Stomach (tissue), 4 donors: ENCODE data around the gene TAP2.
A peak's percentile ranks its signal among the peaks of the same experiment; 100 is the strongest.

ENCODE experiments used
- CTCF ChIP-seq, 7 experiments: fragments of 450-650 bp in 4 of 7; fragments of 200-600 bp in 3 of 7; sonication (generic) in 3 of 7; IDR thresholded peaks; one replicate each; pipeline ENCODE4 v1.5.1; 2016 to 2019; ENCODE audit warnings: antibody characterized with exemption in 7 of 7, control low read depth in 2 of 7, mild to moderate bottlenecking in 1 of 7
- EP300 ChIP-seq: sonication (generic); formaldehyde crosslinking; IDR thresholded peaks from one replicate; pipeline ENCODE4 v1.6.1; 2017; ENCODE audit warnings: antibody characterized with exemption
- POLR2A ChIP-seq, 4 donors: fragments of 450-650 bp; IDR thresholded peaks; one replicate each; pipeline ENCODE4 v1.6.1; 2016; ENCODE audit warnings: antibody characterized with exemption in 4 of 4, control low read depth in 2 of 4, mild to moderate bottlenecking in 1 of 4, moderate library complexity in 1 of 4
- POLR2AphosphoS5 ChIP-seq, 3 donors: sonication (generic); formaldehyde crosslinking; IDR thresholded peaks; one replicate each; pipeline ENCODE4 v1.6.1; 2016; ENCODE audit warnings: antibody characterized with exemption in 3 of 3

- peak in 1 of 7 experiments; percentile 27 for TF ChIP-seq CTCF (IDR thresholded peaks at IDR 0.05)
- peak in 2 of 4 donors; percentile 36 to 45 for TF ChIP-seq POLR2A (IDR thresholded peaks at IDR 0.05)
- peak; percentile 84 to 99 (median 98) for TF ChIP-seq POLR2AphosphoS5 (IDR thresholded peaks at IDR 0.05)
- no peak for TF ChIP-seq EP300
Measured at GRCh38 chr6:32843979-32844838, 5.7 kb upstream of the TAP2 start, which contains the start of gene PSMB8.
